Adrenal gland (tissue), 12 donors: Measurements from ENCODE around the gene GDF2. TPM values are rescaled to one million over a fixed set of nuclear protein-coding genes. Genes with fewer than 3 reads are reported as not detected.

ENCODE experiments used
- DNase-seq, 7 donors: peaks; one replicate each; pipeline ENCODE4 v3.0.0-alpha.2; 2019 to 2020
- H3K27ac ChIP-seq, 5 donors: fragments of 200-600 bp; sonication (generic) in 4 of 5; 1 replicate in 3 of 5; 2 replicates in 2 of 5; pipeline versions ENCODE4 v1.5.1 to v1.8.0; 2016 to 2020; ENCODE audit warnings: mild to moderate bottlenecking in 1 of 5
- H3K27me3 ChIP-seq: fragments of 200-600 bp; 2 replicates; pipeline ENCODE4 v1.8.0; 2021
- H3K36me3 ChIP-seq, 2 donors: fragments of 200-600 bp; replicated peaks in 1 of 2; 1 replicate in 1 of 2; 2 replicates in 1 of 2; pipeline versions ENCODE4 v1.5.1 to v1.8.0; 2018 to 2022
- H3K4me1 ChIP-seq, 2 donors: fragments of 200-600 bp; replicated peaks in 1 of 2; 1 replicate in 1 of 2; 2 replicates in 1 of 2; pipeline versions ENCODE4 v1.5.1 to v1.8.0; 2018 to 2021
- H3K4me3 ChIP-seq, 4 donors: fragments of 200-600 bp; sonication (generic) in 3 of 4; one replicate each; pipeline ENCODE4 v1.5.1; 2016 to 2018
- H3K9me3 ChIP-seq, 3 donors: fragments of 200-600 bp; sonication (generic) in 1 of 3; replicated peaks in 1 of 3; 1 replicate in 2 of 3; 2 replicates in 1 of 3; pipeline versions ENCODE4 v1.5.1 to v1.8.0; 2016 to 2021
- POLR2A ChIP-seq, 2 donors: fragments of 450-650 bp; IDR thresholded peaks; one replicate each; pipeline ENCODE4 v1.6.1; 2017; ENCODE audit warnings: antibody characterized with exemption in 2 of 2, mild to moderate bottlenecking in 2 of 2, moderate library complexity in 1 of 2
- WGBS, 4 donors: extraction: QIAGEN DNeasy Blood & Tissue Kit in 2 of 4; methylation state at CpG; one replicate each; pipeline versions ENCODE4 v1.1.5 to v1.1.7; 2013 to 2017; 5-methylcytosine and 5-hydroxymethylcytosine counted together
- intact Hi-C, 2 donors: fragments of 100-400 bp; cut with DNase I; formaldehyde crosslinking; loops; one replicate each; pipeline versions ENCODE4 v1.14.1 to v1.15.0; 2022 to 2023
- polyA plus RNA-seq, 3 donors: library from polyadenylated mRNA; stranded (reverse); fragments of 200-250 nt in 2 of 3; fragments of 350-450 nt in 1 of 3; fragmentation: Illumina TruSeq in 1 of 3; extraction: RNeasy Lipid Tissue Mini Kit (QIAGEN cat#74804) in 1 of 3; gene quantifications; one replicate each; pipeline ENCODE4 v1.2.3, GENCODE V29; 2013 to 2014
- total RNA-seq, 9 donors: library from RNA; depleted of rRNA in 4 of 9; stranded (reverse); fragments of >200 nt in 4 of 9; fragments of 120-200 nt in 1 of 9; fragmentation: NEBNext Ultra II Directional in 1 of 9; extraction: Animal tissue kit (Norgen Biotek cat#: 25700) in 1 of 9; gene quantifications; one replicate each; pipeline versions ENCODE4 v1.1.0 to v1.2.4, GENCODE V29; 2013 to 2023
- TF ChIP-seq, protein P1 (sequence below), 6 experiments: fragments of 450-650 bp in 4 of 6; fragments of 200-600 bp in 2 of 6; sonication (generic) in 1 of 6; IDR thresholded peaks; 1 replicate in 5 of 6; 2 replicates in 1 of 6; pipeline versions ENCODE4 v1.5.1 to v1.8.0; 2016 to 2021; ENCODE audit warnings: antibody characterized with exemption in 6 of 6, mild to moderate bottlenecking in 2 of 6, moderate library complexity in 1 of 6
- donor health status: healthy with polysubstance abuse.
- donor health status: Bipolar disorder and iron deficiency.
- donor health status: DM: yes; HTN: yes; CAD: no.
- donor health status: DM: no; HTN: no; CAD: no.
- donor health status: DM: no; HTN: no; CAD: no.
- donor health status: DM: yes; HTN: yes; CAD: no.

GDF2 gene
- total and polyA plus RNA-seq, 12 donors = 0.11 TPM; not detected in 11

DNA sequence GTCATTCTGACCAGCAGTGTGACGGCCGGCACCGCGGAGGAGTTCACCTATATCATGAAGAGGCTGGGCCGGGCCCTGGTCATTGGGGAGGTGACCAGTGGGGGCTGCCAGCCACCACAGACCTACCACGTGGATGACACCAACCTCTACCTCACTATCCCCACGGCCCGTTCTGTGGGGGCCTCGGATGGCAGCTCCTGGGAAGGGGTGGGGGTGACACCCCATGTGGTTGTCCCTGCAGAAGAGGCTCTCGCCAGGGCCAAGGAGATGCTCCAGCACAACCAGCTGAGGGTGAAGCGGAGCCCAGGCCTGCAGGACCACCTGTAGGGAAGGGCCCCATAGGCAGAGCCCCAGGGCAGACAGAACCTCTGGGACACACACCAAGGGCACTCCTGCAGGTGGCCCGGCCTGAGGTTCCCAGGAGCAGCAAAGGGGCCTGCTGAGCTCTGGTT is 34.9 kb downstream of the GDF2 start:
- Histone ChIP-seq H3K27ac (no peak overlapping the region), H3K27me3 (no peaks in the 10 kb centered on the region), H3K9me3 (no peaks in the 10 kb centered on the region), H3K4me3 (no peak overlapping the region), H3K4me1 (no peaks in the 10 kb centered on the region), H3K36me3 (no peaks in the 10 kb centered on the region)
- no peak for TF ChIP-seq POLR2A (IDR thresholded peaks at IDR 0.05)
- TF ChIP-seq, protein P1, sequence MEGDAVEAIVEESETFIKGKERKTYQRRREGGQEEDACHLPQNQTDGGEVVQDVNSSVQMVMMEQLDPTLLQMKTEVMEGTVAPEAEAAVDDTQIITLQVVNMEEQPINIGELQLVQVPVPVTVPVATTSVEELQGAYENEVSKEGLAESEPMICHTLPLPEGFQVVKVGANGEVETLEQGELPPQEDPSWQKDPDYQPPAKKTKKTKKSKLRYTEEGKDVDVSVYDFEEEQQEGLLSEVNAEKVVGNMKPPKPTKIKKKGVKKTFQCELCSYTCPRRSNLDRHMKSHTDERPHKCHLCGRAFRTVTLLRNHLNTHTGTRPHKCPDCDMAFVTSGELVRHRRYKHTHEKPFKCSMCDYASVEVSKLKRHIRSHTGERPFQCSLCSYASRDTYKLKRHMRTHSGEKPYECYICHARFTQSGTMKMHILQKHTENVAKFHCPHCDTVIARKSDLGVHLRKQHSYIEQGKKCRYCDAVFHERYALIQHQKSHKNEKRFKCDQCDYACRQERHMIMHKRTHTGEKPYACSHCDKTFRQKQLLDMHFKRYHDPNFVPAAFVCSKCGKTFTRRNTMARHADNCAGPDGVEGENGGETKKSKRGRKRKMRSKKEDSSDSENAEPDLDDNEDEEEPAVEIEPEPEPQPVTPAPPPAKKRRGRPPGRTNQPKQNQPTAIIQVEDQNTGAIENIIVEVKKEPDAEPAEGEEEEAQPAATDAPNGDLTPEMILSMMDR (IDR thresholded peaks at IDR 0.05) = no peak
- intact Hi-C loops = no loop called here
- DNase-seq = no peak
- 88 to 96% (median 94%) methylated on average over 5 to 12 of the region's 12 CpGs for WGBS, 4 donors

DNA sequence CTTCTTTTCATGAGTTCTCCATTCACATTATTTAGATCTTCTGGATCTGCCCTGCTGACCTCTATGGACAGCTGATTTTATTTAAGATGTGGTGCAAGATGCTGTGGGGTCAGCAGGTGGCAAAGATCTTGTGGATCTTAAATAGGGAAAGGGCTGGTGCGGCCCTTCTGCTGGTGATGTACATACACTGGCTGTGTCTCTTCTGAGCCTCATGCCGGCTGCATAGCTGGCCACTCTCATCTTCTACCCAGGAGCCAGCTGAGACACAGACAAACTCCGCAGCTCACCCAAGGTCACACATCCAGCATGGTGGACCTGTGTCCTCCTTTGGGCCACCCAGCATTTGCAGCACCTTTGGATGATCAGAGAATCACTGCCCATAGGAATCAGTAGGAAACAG is 35.7 kb downstream of the GDF2 start:
- TF ChIP-seq, protein P1 (IDR thresholded peaks at IDR 0.05) = no peak
- no peak for TF ChIP-seq POLR2A (IDR thresholded peaks at IDR 0.05)
- no peak overlapping the region for H3K27ac ChIP-seq
- WGBS, 4 donors = 78 to 94% (median 89%) methylated on average over 3 of the region's 3 CpGs
- intact Hi-C loops = no loop called here
- H3K27me3 ChIP-seq = no peaks in the 10 kb centered on the region
- DNase-seq = no peak
- no peaks in the 10 kb centered on the region for H3K36me3 ChIP-seq
- H3K9me3 ChIP-seq = no peaks in the 10 kb centered on the region
- H3K4me3 ChIP-seq = no peak overlapping the region
- no peaks in the 10 kb centered on the region for H3K4me1 ChIP-seq

DNA sequence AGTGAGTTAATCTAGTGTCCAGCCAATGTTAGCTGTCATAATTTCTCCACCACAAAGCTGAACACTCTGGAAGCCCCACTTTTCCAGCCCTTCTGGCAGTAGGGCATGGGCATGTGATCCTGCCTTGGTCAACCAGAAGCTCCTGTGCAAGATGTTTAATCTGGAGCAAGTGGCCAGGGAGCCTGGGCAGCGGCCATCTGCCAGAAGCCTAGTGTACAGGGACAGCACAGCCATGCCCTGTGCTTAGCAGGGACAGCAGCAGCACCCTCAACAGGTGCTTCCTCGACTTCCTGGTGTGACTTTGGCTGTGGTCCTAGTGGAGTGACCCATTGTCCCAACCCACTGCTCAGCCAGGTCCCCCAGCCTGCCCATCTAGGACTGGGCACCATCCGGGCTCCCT is 36.2 kb downstream of the GDF2 start:
- Histone ChIP-seq H3K27ac (no peak overlapping the region), H3K4me3 (no peak overlapping the region), H3K9me3 (no peaks in the 10 kb centered on the region), H3K36me3 (no peaks in the 10 kb centered on the region), H3K4me1 (no peaks in the 10 kb centered on the region), H3K27me3 (no peaks in the 10 kb centered on the region)
- intact Hi-C loops = no loop called here
- no peak for DNase-seq
- 92 to 94% (median 94%) methylated on average over 2 to 3 of the region's 3 CpGs; no CpG with 5 or more reads in 1 of the 4 donors for WGBS, 4 donors
- TF ChIP-seq, protein P1 (IDR thresholded peaks at IDR 0.05) = no peak
- no peak for TF ChIP-seq POLR2A (IDR thresholded peaks at IDR 0.05)

DNA sequence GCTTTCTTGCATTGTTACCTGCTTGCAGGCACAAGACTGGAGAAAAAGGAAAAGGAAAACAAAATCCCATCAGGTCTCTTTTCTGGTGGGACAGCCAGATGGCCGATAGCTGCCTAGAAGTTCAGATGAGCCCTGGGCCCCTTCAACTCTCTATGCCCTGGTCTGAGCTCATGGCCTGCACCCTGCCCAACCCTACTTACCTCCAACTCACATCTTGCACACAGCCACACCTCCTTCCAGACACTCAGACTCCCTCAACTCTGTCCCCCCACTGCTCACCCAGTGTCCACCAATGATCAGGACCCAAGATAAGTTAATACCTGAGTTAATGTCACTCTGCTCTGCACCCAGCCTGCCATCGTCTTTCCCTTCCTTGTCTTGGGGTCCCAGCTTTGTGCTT is 36.8 kb downstream of the GDF2 start:
- WGBS, 4 donors = 92 to 97% (median 95%) methylated on average over 2 of the region's 2 CpGs

More for the DNA sequence above, 36.8 kb downstream of the GDF2 start:
- Histone ChIP-seq H3K27me3 (no peaks in the 10 kb centered on the region), H3K4me1 (no peaks in the 10 kb centered on the region), H3K36me3 (no peaks in the 10 kb centered on the region), H3K9me3 (no peaks in the 10 kb centered on the region), H3K4me3 (no peak overlapping the region), H3K27ac (no peak overlapping the region)
- intact Hi-C loops = no loop called here
- TF ChIP-seq POLR2A (IDR thresholded peaks at IDR 0.05) = no peak
- TF ChIP-seq, protein P1 (IDR thresholded peaks at IDR 0.05) = no peak
- DNase-seq = no peak
